ENCODE data around the gene NKX1-1.

NKX1-1 gene

DNA sequence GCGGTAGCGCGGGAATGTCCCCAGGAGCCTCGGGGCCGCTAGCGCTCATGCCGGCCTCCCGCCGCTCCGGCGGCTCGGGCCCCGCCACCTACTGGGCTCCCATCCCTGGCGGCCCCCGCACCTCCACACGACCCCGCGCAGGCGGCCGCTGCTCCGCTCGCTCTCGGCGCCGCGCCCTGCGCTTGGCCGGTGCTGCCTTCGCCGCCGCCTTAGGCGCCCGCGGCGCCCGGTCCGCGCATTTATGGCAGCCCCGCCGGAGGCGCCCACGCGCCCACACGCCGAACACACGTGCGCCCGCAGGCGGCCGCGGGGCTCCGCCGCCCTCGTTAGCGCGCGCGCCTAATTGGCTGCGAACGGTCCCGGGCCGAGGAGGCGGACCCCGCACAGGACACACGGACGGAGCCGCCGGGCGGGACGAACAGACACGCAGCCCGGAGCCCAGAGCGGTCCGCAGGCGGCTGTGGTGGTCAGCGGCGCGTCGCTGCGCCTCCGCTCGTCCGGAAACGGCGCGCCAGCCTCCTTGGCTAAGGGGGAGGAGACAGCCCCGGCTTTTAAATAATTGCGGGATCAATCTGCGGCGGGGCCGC is at the start of gene NKX1-1:
TSS of gene NKX1-1 (minus strand) at position 49 of the 587 bp plus-strand sequence. CDS start at position 49, 0 bp downstream.
- Histone ChIP-seq H4K20me1 (ENCODE audit: control insufficient read depth, insufficient read depth, low read depth, low read length) (no peaks in the 10 kb centered on the region), H3K27me3 (ENCODE audit: control insufficient read depth, low read length) (no peaks in the 10 kb centered on the region), H3K79me2 (ENCODE audit: control insufficient read depth, low read length) (no peaks in the 10 kb centered on the region)

DNA sequence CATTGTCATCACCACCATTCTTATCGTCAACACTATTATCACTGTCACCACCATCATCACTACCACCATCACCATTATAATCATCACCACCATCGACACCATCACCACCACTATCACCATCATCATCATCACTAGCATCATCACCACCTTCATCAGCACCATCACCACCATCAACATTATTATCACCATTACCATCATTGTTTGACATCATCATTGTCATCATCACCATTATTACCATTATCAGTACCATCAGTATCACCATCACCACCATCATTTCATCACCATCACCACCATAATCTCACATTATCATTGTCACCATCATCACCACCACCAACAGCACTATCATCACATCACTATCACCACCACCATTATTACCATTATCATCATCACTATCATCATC is 47.5 kb upstream of the NKX1-1 start:
- TF ChIP-seq EZH2phosphoT487 (IDR thresholded peaks at IDR 0.05; ENCODE audit: borderline replicate concordance, low read length) = no peak
- TF ChIP-seq, protein P1, sequence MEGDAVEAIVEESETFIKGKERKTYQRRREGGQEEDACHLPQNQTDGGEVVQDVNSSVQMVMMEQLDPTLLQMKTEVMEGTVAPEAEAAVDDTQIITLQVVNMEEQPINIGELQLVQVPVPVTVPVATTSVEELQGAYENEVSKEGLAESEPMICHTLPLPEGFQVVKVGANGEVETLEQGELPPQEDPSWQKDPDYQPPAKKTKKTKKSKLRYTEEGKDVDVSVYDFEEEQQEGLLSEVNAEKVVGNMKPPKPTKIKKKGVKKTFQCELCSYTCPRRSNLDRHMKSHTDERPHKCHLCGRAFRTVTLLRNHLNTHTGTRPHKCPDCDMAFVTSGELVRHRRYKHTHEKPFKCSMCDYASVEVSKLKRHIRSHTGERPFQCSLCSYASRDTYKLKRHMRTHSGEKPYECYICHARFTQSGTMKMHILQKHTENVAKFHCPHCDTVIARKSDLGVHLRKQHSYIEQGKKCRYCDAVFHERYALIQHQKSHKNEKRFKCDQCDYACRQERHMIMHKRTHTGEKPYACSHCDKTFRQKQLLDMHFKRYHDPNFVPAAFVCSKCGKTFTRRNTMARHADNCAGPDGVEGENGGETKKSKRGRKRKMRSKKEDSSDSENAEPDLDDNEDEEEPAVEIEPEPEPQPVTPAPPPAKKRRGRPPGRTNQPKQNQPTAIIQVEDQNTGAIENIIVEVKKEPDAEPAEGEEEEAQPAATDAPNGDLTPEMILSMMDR (IDR thresholded peaks at IDR 0.05; ENCODE audit: low read depth, low read length, poor library complexity, severe bottlenecking) = no peak
- Histone ChIP-seq H3K4me3 (ENCODE audit: low read length) (no peak overlapping the region), H3K27ac (ENCODE audit: low read depth, low read length) (no peak overlapping the region), H3K4me2 (ENCODE audit: low read length) (no peak overlapping the region), H4K20me1 (ENCODE audit: control insufficient read depth, insufficient read depth, low read depth, low read length) (no peaks in the 10 kb centered on the region), H3F3A (ENCODE audit: control insufficient read depth, insufficient read depth) (no peaks in the 10 kb centered on the region), H3K9me3 (ENCODE audit: control insufficient read depth, insufficient read depth, low read length) (peaks cover 26% of the 10 kb centered on the region; the same call in 1 of the 2 replicates), H3K4me1 (ENCODE audit: control insufficient read depth, low read length) (no peaks in the 10 kb centered on the region), H3K27me3 (ENCODE audit: control insufficient read depth, low read length) (no peaks in the 10 kb centered on the region), H3K9me2 (replicated peaks; ENCODE audit: control insufficient read depth, low read length) (no peaks in the 10 kb centered on the region), H3K36me3 (ENCODE audit: control insufficient read depth, low read length) (no peaks in the 10 kb centered on the region), H3K79me2 (ENCODE audit: control insufficient read depth, low read length) (no peaks in the 10 kb centered on the region)

More for the DNA sequence above, at the start of gene NKX1-1:
- Histone ChIP-seq H3K36me3 (ENCODE audit: control insufficient read depth, low read length) (no peaks in the 10 kb centered on the region), H3K9me2 (replicated peaks; ENCODE audit: control insufficient read depth, low read length) (no peaks in the 10 kb centered on the region), H3K27ac (ENCODE audit: low read depth, low read length) (no peak within 1 kb of the TSS), H3K4me1 (ENCODE audit: control insufficient read depth, low read length) (no peaks in the 10 kb centered on the region), H3F3A (ENCODE audit: control insufficient read depth, insufficient read depth) (no peaks in the 10 kb centered on the region), H3K9me3 (ENCODE audit: control insufficient read depth, insufficient read depth, low read length) (peaks cover 5% of the 10 kb centered on the region; the same call in 1 of the 2 replicates), H3K4me2 (ENCODE audit: low read length) (no peak within 1 kb of the TSS), H3K4me3 (ENCODE audit: low read length) (no peak within 1 kb of the TSS)
- TF ChIP-seq, protein P1 (IDR thresholded peaks at IDR 0.05; ENCODE audit: low read depth, low read length, poor library complexity, severe bottlenecking) = no peak
- TF ChIP-seq EZH2phosphoT487 (IDR thresholded peaks at IDR 0.05; ENCODE audit: borderline replicate concordance, low read length) = no peak

DNA sequence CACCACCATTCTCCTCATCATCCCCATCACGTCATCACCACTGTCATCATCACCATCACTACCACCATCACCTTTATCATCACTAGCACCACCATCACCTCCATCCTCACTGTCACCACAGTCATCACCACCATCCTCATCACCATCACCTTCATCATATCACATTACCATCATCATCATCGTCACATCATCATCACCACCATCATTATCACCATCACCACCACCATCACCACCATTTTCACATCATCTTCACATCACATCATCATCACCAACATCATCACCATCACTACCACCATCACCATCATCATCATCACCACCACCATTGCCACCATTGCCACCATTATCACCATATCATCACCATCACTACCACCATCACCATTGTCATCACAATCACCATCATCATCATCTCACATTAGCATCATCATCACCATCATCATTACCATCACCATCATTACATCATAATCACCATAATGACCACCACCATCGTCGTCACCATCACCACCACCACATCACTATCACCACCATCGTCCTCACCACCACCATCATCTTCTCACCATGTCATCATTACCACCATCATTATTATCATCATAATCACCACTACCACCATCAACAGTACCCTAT is 46.3 kb upstream of the NKX1-1 start:
- Histone ChIP-seq H3K27ac (ENCODE audit: low read depth, low read length) (no peak overlapping the region), H3K27me3 (ENCODE audit: control insufficient read depth, low read length) (no peaks in the 10 kb centered on the region), H3K4me2 (ENCODE audit: low read length) (no peak overlapping the region)

More for the DNA sequence above, 46.3 kb upstream of the NKX1-1 start:
- Histone ChIP-seq H3K9me3 (ENCODE audit: control insufficient read depth, insufficient read depth, low read length) (peaks cover 29% of the 10 kb centered on the region; the same call in 1 of the 2 replicates), H3K36me3 (ENCODE audit: control insufficient read depth, low read length) (no peaks in the 10 kb centered on the region), H3K4me3 (ENCODE audit: low read length) (no peak overlapping the region), H3F3A (ENCODE audit: control insufficient read depth, insufficient read depth) (no peaks in the 10 kb centered on the region), H3K79me2 (ENCODE audit: control insufficient read depth, low read length) (no peaks in the 10 kb centered on the region), H3K9me2 (replicated peaks; ENCODE audit: control insufficient read depth, low read length) (no peaks in the 10 kb centered on the region), H4K20me1 (ENCODE audit: control insufficient read depth, insufficient read depth, low read depth, low read length) (no peaks in the 10 kb centered on the region), H3K4me1 (ENCODE audit: control insufficient read depth, low read length) (no peaks in the 10 kb centered on the region)
- no peak for TF ChIP-seq EZH2phosphoT487 (IDR thresholded peaks at IDR 0.05; ENCODE audit: borderline replicate concordance, low read length)
- TF ChIP-seq, protein P1 (IDR thresholded peaks at IDR 0.05; ENCODE audit: low read depth, low read length, poor library complexity, severe bottlenecking) = no peak
